Esophagus squamous epithelium (tissue), 4 donors: Measurements from ENCODE around the gene WDR49.

Source experiments
- CTCF ChIP-seq, 6 experiments: fragments of 450-650 bp in 4 of 6; fragments of 200-600 bp in 2 of 6; sonication (generic) in 2 of 6; IDR thresholded peaks; one replicate each; pipeline ENCODE4 v1.5.1; 2016 to 2019; ENCODE audit warnings: antibody characterized with exemption in 6 of 6, mild to moderate bottlenecking in 4 of 6, moderate library complexity in 4 of 6
- POLR2A ChIP-seq, 4 donors: fragments of 450-650 bp; IDR thresholded peaks; one replicate each; pipeline ENCODE4 v1.6.1; 2017; ENCODE audit warnings: antibody characterized with exemption in 4 of 4, mild to moderate bottlenecking in 4 of 4, moderate library complexity in 3 of 4

- no peak for TF ChIP-seq CTCF (IDR thresholded peaks at IDR 0.05)
- TF ChIP-seq POLR2A (IDR thresholded peaks at IDR 0.05): no peak
These were observed 40.4 kb upstream of the WDR49 start for GRCh38 chr3:167694121-167694520.
